K562 treated with DMSO at 1 percent for 24 hours (cell line): ENCODE data around the gene GTF3C4. TPM values are rescaled to one million over a fixed set of nuclear protein-coding genes. Genes with fewer than 3 reads are reported as not detected.

Source experiments
- total RNA-seq: library from RNA; unstranded; fragments of 300-600 nt; gene quantifications from 2 replicates; pipeline ENCODE4 v1.2.3, GENCODE V29; 2022; ENCODE audit warnings: low read depth; ENCODE audit not compliant: insufficient read depth

GTF3C4 gene
- 7.6 and 7.8 TPM in 2 replicates for total RNA-seq

GRCh38 chr9:132670457-132671391, at the start of gene GTF3C4:
Gene GTF3C4, plus strand, starts transcription at chr9:132670464. Its CDS starts 135 bp downstream, at chr9:132670599.

DNA sequence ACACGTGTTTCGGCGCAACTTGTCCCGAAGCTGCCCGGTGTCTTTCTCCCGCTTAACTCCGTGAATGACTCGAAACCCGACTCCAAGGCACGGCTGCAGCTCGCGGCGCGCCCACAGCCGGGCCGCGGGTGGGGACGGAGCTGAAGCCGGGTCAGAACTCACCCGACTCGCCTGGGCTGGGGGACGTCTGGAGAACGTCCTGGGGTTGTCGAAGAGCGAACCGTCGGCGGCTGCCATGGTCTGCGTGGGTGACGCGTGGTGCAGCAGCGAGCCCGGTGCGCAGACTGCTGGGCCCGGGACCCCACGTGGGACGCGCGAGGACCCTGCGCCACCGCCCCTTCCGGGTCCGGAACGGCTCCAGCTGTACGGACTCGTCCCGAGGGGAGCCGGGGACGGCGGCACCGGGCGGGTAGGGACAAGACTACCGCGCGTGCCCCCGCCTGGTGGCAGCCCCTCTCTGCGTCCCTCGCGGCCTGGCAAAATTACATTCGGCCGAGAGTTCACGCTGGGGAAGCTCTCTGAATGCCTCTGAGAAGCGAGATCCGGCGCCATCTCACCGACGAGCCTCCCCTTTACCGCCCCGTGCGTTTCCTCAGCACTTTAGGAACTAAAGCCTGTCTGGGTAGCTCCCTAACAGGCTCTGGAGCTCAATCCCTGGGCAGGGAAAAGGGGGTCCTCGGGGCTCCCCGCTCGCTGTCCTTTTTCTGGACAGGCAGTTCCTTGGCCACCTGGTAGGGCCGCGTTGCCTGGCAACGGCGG, 387 bp upstream of the GTF3C4 start, which contains the start of gene DDX31:
Gene DDX31, minus strand, starts transcription at position 286 of the 759 bp plus-strand sequence. Its CDS starts 49 bp downstream, at position 237.

Other genes starting within 250 kb of the GTF3C4 start
- not detected in 2 replicates for gene BARHL1, start 87.9 kb upstream of the GTF3C4 start, total RNA-seq
- 6.8 and 8.1 TPM in 2 replicates for gene DDX31, start 481 bp upstream of the GTF3C4 start, total RNA-seq
- gene AK8, start 207.8 kb downstream of the GTF3C4 start, total RNA-seq = 1.1 TPM in 1 of 2 replicates, not detected in the other
- 1.8 and 2.1 TPM in 2 replicates for gene SPACA9, start 208.4 kb downstream of the GTF3C4 start, total RNA-seq